Effector CD4-positive, alpha-beta T cell (primary cell): ENCODE results near the gene SPARCL1.

Source experiments
- DNase-seq: peaks from one replicate; pipeline ENCODE4 v3.0.0-alpha.2; 2020

The SPARCL1 gene

GRCh38 chr4:87540146-87541058 is 11.2 kb upstream of the SPARCL1 start:
- DNase-seq: no peak

GRCh38 chr4:87532907-87533306 is 3.7 kb upstream of the SPARCL1 start:
- no peak for DNase-seq

DNA sequence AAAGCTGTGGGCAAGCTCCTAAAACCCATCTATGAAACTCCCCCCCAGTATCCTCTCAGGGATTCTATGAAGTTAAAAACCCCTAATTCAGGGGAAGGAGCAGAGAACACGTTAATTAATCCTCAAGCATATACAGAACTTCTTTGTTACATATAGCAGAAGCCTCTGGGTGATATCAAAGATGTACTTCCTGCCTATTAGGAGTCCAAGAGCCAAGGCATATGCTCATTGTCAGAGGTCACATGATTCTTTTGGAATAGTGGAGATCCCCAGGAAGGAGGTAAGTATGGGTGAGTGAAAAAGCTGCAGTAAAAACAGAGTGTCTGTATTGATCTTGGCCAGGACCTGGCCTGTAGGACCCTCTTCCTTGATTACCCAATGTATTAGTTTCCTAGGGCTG is 2.9 kb upstream of the SPARCL1 start:
- DNase-seq: no peak

DNA sequence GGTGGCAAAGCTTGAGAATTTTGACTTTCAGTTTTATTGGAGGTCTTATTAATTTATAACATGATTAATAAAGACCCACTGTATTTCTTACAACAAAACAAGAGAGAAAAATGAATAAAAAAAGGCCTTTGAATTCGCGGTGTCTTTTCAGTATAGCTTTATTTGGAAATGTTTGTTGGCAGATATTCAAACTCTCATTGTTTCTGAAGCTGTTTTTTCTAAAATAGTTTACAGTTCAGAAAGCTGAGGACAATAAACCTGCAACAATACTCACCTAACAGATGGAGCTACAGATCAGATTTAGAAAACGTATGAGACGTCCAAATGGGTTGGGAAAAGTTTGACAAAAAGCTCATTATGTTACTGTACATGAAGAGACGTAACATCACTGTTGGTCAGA is 2.4 kb upstream of the SPARCL1 start:
- no peak for DNase-seq

DNA sequence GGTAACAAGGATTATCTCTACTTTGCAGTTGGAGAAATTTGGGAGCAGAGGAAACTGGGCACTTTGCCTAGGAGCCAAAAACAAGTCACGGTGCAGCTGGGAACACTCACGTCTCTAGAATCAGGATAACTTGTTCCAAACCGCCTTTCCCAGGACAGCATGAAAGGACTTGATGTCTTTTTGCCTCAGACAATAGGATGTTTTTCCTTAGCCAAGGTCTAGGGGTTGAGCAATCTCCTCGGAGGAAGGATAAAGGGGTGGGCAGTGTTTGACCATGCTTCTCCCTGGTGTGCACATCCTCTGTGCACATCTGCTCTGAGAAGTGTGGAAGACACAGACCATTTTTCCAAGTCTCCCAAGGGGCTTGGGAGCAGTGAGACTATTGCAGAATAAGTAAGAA is 1.7 kb upstream of the SPARCL1 start:
- no peak for DNase-seq

- DNase-seq: no peak
Measured at GRCh38 chr4:87530229-87530628, 1.1 kb upstream of the SPARCL1 start.

- DNase-seq: no peak
Measured at GRCh38 chr4:87527431-87528220, 1.6 kb downstream of the SPARCL1 start.

GRCh38 chr4:87525636-87526295 is 3.4 kb downstream of the SPARCL1 start:
- DNase-seq: no peak

GRCh38 chr4:87524456-87524855 is 4.7 kb downstream of the SPARCL1 start:
- no peak for DNase-seq

GRCh38 chr4:87523307-87523706 is 5.9 kb downstream of the SPARCL1 start:
- no peak for DNase-seq

- DNase-seq: no peak
Measured at GRCh38 chr4:87521757-87522374, 7.3 kb downstream of the SPARCL1 start.

DNA sequence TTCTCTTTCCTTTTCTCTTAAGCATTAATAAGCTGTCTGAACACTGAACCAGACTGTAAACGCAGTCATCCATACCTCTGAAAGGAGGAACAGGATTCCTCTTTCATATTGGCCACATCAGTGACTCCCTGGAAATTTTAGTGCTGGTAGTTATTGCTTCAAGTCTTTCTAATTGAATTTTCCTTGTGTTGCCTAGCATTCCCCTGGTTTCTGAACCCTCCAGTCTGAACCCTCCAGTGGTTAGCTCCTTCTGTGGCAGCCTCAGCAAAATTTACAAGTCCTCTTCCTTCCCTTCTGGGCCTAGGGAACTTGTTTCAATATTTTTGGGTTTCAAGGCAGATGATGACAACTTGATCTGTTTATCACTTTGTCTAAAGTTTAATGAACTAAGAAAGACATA is 7.9 kb downstream of the SPARCL1 start:
- no peak for DNase-seq

GRCh38 chr4:87517621-87518020 is 11.6 kb downstream of the SPARCL1 start:
- no peak for DNase-seq

DNA sequence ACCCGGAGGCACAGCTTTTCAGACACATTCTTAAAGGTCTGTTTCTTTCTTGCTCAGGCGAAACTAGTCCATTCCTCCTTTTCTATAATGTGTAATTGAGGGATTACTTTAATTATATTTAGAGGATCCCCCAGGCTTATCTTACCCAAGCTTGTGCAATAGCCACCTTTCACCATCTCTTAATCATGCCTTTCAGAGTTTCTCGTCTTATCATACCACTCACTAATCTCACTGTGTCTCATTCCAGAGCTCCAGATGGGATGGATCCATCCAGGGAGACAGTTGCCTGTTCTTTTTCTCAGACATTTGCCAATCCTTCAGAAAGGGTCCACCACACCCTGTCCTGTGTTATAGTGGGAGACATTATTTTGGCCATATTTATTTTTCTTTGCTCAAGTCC is 12.5 kb downstream of the SPARCL1 start:
- DNase-seq: no peak

DNA sequence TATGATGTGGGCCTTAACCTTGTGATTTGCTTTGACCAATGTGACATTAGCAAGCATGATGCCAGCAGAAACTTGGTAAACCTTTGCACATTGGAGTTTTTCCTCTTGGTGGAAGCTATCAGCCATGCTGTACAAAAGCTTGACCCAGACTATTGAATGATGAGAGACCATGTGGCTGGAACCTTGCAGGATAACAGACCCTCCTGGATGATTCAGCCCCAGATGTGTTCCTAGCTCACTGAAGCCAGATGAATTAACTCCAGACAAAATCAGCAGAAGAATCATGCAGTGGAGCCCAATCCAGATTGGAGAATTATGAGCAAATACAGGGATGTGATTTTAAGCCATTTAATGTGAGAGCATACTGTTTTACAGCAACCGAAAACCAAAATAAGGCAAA is 16.8 kb downstream of the SPARCL1 start:
- DNase-seq: no peak

DNA sequence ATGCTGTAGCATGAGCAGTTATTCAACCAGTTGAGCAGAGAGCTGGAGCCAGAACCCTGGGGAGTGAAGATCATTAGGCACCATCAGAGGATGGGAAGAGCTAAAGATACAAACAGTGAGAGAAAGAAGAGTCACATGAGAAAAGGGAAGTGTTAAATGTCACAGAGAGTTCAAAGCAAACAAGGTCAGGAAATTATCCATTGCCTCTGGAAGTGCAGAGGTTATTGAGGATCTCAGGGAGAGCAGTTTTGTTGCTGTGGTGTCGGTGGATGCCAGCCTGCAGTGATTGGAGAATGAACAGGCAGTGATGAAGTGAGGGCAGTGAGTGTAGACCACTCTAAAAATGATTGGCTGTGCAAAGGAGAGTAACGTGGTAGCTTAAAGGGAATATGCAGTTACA is 17.7 kb downstream of the SPARCL1 start:
- DNase-seq: no peak

DNA sequence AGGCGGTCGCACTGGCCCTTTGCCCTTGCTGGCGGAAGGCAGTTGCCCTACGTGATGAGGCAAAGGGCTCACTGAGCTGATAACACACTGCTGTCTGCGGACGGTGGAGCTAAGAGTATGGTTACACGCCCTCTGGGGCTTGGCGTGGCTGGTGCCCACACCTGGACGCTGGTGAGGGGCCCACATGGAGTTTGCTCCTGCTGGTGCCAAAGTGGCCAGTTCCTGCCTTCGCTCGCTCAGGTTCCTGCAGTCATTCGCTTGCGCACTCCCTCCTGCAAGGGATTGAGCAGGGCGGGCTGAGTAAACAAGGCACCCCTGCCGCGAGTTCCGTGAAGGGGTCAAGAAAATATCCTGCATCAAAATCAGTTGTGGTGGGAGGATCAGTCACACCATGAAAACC is 18.4 kb downstream of the SPARCL1 start:
- DNase-seq: no peak

DNA sequence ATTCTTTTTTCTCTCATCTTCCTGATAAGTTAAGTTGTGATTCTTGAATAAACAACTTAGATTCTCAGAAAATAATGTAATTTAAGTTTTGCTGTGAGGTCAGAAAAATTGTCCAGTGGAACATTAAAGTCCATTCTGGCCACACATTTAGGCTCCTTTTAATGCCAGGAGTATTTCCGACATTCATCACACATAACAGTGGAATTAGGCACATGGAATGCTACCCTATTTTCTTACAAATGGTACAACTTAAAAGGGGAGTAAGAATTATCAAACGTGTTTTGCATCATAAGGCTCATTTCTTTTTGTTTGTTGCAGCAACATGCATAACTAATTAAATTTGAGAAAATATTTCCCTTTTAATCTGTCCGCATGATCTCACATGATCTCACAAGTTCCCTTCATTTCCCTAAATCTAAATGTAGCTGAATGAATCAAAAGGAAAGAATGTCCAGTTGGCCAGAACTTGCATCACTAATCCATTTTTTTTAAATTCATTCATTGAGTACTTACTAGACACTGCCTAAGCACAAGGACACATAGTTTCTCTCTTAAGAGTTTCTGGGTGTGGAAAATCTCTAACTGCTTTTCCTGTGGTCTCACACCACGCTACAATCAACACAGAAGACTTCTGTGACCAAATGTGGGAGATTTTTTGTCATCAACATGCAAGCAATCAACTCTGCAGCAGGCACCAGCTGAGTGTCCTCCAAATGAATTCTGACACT is 22.0 kb downstream of the SPARCL1 start:
- DNase-seq: no peak

DNA sequence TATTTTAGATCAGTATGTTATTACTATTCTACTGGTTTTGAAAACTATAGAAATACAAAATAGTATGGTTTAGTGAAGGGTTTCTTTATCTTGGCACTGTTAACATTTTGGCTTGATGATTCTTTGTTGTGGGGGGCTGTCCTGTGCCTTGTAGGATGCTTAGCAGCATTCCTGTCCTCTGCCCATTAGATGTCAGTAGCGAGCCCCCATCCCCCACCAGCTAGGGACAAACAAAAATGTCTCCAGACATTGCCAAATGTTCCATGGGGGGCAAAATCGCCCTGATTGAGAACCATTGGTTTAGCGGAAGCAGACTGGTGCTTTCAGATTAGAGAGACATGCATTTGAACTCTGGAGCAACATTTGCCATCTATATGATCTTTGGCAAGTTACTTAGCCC is 23.3 kb downstream of the SPARCL1 start:
- DNase-seq: no peak

- no peak for DNase-seq
Measured at GRCh38 chr4:87502580-87503238, 26.5 kb downstream of the SPARCL1 start.

DNA sequence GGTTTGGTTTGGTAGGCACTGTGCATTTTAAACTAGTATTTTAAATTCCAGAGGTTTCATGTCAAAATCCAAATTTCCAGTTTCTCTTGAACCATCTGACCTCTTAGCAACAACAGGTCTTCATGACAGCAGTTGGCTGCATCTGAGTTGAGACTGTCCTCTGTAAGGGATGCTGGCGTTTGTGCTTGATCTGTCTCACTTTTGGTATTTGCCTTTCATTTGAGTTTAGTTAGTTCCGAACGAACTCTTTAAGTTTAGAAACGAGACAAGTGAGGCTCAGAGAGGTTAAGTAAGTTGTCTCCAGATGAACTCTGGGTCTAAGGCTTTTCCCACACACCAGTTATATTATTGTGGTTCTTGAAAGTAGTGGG is 29.1 kb downstream of the SPARCL1 start:
- DNase-seq: no peak
